HEK293 (cell line): ENCODE results near the gene PLCB1.

ENCODE experiments used
- CTCF ChIA-PET: fragments of 350-600 bp; formaldehyde crosslinking; extraction: SDS; loops from one replicate; lab custom pipeline; 2021; ENCODE audit warnings: antibody characterized with exemption; lab: Yijun Ruan, JAX
- POLR2A ChIA-PET: fragments of 300-600 bp; formaldehyde crosslinking; extraction: SDS; loops from one replicate; lab custom pipeline; 2020; ENCODE audit warnings: antibody characterized with exemption, inconsistent platforms; lab: Yijun Ruan, JAX
- H3K27ac ChIP-seq: fragments of 200-500 bp; sonication (Bioruptor generic); 2 replicates; pipeline ENCODE4 v1.5.1; 2014; ENCODE audit warnings: low read depth, low read length, control low read depth, inconsistent platforms; ENCODE audit errors: extremely low read depth
- H3K36me3 ChIP-seq, 2 experiments: fragments of 200-500 bp in 1 of 2; sonication (Bioruptor generic) in 1 of 2; 1 replicate in 1 of 2; 2 replicates in 1 of 2; pipeline ENCODE4 v1.5.1; 2014 to 2017; ENCODE audit warnings: inconsistent platforms in 2 of 2, low read length in 2 of 2; ENCODE audit not compliant: control insufficient read depth in 2 of 2, insufficient read depth in 1 of 2
- H3K4me1 ChIP-seq: fragments of 200-500 bp; sonication (Bioruptor generic); 2 replicates; pipeline ENCODE4 v1.5.1; 2014; ENCODE audit warnings: mild to moderate bottlenecking, low read length, inconsistent platforms; ENCODE audit not compliant: control insufficient read depth, insufficient read depth
- H3K4me3 ChIP-seq: 2 replicates; pipeline ENCODE4 v1.5.1; 2011; ENCODE audit warnings: low read depth, mild to moderate bottlenecking, control low read depth, low read length, moderate library complexity
- H3K9me3 ChIP-seq: fragments of 200-500 bp; sonication (Bioruptor generic); 2 replicates; pipeline ENCODE4 v1.5.1; 2014; ENCODE audit warnings: low read depth, low read length, inconsistent platforms; ENCODE audit not compliant: control insufficient read depth, insufficient read depth
- ATF2 ChIP-seq: fragments of 450-650 bp; formaldehyde crosslinking; IDR thresholded peaks from 2 replicates; pipeline ENCODE4 v1.5.1; 2016; ENCODE audit warnings: missing biosample characterization, missing genetic modification characterization, low read depth
- EGR2 ChIP-seq: fragments of 450-650 bp; formaldehyde crosslinking; IDR thresholded peaks from 2 replicates; pipeline ENCODE4 v1.5.1; 2016; ENCODE audit warnings: low read depth, missing biosample characterization, missing genetic modification characterization
- IKZF3 ChIP-seq: fragments of 450-650 bp; IDR thresholded peaks from 2 replicates; pipeline ENCODE4 v1.5.0; 2018; ENCODE audit warnings: missing biosample characterization, mild to moderate bottlenecking, missing genetic modification characterization, moderate library complexity
- MZF1 ChIP-seq: fragments of 450-650 bp; formaldehyde crosslinking; IDR thresholded peaks from 2 replicates; pipeline ENCODE4 v1.5.1; 2017; ENCODE audit warnings: missing biosample characterization, missing genetic modification characterization, borderline replicate concordance
- ZIC2 ChIP-seq: fragments of 450-650 bp; formaldehyde crosslinking; IDR thresholded peaks from 2 replicates; pipeline ENCODE4 v1.5.1; 2016; ENCODE audit warnings: missing biosample characterization, missing genetic modification characterization
- ZNF133 ChIP-seq: fragments of 450-650 bp; formaldehyde crosslinking; IDR thresholded peaks from 2 replicates; pipeline ENCODE4 v1.5.1; 2016; ENCODE audit warnings: missing biosample characterization, missing genetic modification characterization
- ZNF138 ChIP-seq: fragments of 450-650 bp; formaldehyde crosslinking; IDR thresholded peaks from 2 replicates; pipeline ENCODE4 v1.5.1; 2016; ENCODE audit warnings: missing biosample characterization, missing genetic modification characterization, borderline replicate concordance
- ZNF354C ChIP-seq: fragments of 450-650 bp; formaldehyde crosslinking; IDR thresholded peaks from 2 replicates; pipeline ENCODE4 v1.5.1; 2016; ENCODE audit warnings: missing biosample characterization, missing genetic modification characterization, low read depth, borderline replicate concordance
- ZNF544 ChIP-seq: fragments of 450-650 bp; formaldehyde crosslinking; IDR thresholded peaks from 2 replicates; pipeline ENCODE4 v1.5.0; 2017; ENCODE audit warnings: missing biosample characterization, missing genetic modification characterization
- ZNF561 ChIP-seq: fragments of 450-650 bp; IDR thresholded peaks from 2 replicates; pipeline ENCODE4 v1.5.1; 2018; ENCODE audit warnings: missing biosample characterization, missing genetic modification characterization, borderline replicate concordance
- ZNF585B ChIP-seq: fragments of 450-650 bp; formaldehyde crosslinking; IDR thresholded peaks from 2 replicates; pipeline ENCODE4 v1.5.1; 2016; ENCODE audit warnings: missing biosample characterization, missing genetic modification characterization
- ZNF629 ChIP-seq: fragments of 450-650 bp; formaldehyde crosslinking; IDR thresholded peaks from 2 replicates; pipeline ENCODE4 v1.5.1; 2017; ENCODE audit warnings: missing biosample characterization, missing genetic modification characterization
- ZNF660 ChIP-seq: fragments of 450-650 bp; IDR thresholded peaks from 2 replicates; pipeline ENCODE4 v1.5.1; 2018; ENCODE audit warnings: missing biosample characterization, mild to moderate bottlenecking, missing genetic modification characterization
- ZNF670 ChIP-seq: fragments of 450-650 bp; formaldehyde crosslinking; IDR thresholded peaks from 2 replicates; pipeline ENCODE4 v1.5.1; 2016; ENCODE audit warnings: missing biosample characterization, missing genetic modification characterization, low read depth
- ZNF704 ChIP-seq: fragments of 450-650 bp; formaldehyde crosslinking; IDR thresholded peaks from 2 replicates; pipeline ENCODE4 v1.5.1; 2016; ENCODE audit warnings: missing biosample characterization, missing genetic modification characterization
- ZXDB ChIP-seq: fragments of 450-650 bp; formaldehyde crosslinking; IDR thresholded peaks from 2 replicates; pipeline ENCODE4 v1.5.1; 2016; ENCODE audit warnings: missing biosample characterization, missing genetic modification characterization
- TF ChIP-seq, protein P1 (sequence below): fragments of 450-650 bp; formaldehyde crosslinking; IDR thresholded peaks from 2 replicates; pipeline ENCODE4 v1.5.0; 2017; ENCODE audit warnings: missing biosample characterization, missing genetic modification characterization, borderline replicate concordance
- TF ChIP-seq, protein P2 (sequence below): fragments of 450-650 bp; formaldehyde crosslinking; IDR thresholded peaks from 2 replicates; pipeline ENCODE4 v1.5.1; 2016; ENCODE audit warnings: missing biosample characterization, missing genetic modification characterization
- TF ChIP-seq, protein P3 (sequence below): fragments of 450-650 bp; formaldehyde crosslinking; IDR thresholded peaks from 2 replicates; pipeline ENCODE4 v1.5.1; 2017; ENCODE audit warnings: missing biosample characterization, missing genetic modification characterization

The PLCB1 gene

GRCh38 chr20:8652396-8652795 lies 520.3 kb downstream of the PLCB1 start:
- TF ChIP-seq ZNF660 (tag by site-specific recombination) (no peak), ZNF138 (no peak), ZNF354C (tag by site-specific recombination) (no peak), ZNF704 (no peak), MZF1 (tag by site-specific recombination) (no peak), ATF2 (no peak), ZNF585B (no peak), ZNF133 (no peak)
- TF ChIP-seq, protein P1, sequence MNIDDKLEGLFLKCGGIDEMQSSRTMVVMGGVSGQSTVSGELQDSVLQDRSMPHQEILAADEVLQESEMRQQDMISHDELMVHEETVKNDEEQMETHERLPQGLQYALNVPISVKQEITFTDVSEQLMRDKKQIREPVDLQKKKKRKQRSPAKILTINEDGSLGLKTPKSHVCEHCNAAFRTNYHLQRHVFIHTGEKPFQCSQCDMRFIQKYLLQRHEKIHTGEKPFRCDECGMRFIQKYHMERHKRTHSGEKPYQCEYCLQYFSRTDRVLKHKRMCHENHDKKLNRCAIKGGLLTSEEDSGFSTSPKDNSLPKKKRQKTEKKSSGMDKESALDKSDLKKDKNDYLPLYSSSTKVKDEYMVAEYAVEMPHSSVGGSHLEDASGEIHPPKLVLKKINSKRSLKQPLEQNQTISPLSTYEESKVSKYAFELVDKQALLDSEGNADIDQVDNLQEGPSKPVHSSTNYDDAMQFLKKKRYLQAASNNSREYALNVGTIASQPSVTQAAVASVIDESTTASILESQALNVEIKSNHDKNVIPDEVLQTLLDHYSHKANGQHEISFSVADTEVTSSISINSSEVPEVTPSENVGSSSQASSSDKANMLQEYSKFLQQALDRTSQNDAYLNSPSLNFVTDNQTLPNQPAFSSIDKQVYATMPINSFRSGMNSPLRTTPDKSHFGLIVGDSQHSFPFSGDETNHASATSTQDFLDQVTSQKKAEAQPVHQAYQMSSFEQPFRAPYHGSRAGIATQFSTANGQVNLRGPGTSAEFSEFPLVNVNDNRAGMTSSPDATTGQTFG, result no peak
- no peaks in the 10 kb centered on the region for H3K4me1 ChIP-seq
- no peaks in the 10 kb centered on the region for H3K9me3 ChIP-seq
- H3K36me3 ChIP-seq, result peaks cover 0 to 14% of the 10 kb centered on the region in 2 experiments; a peak in 1 of 3 replicates
- POLR2A ChIA-PET, result no interaction called here
- CTCF ChIA-PET, result no interaction called here
- no peak overlapping the region for H3K27ac ChIP-seq
- H3K4me3 ChIP-seq, result no peak overlapping the region

- H3K9me3 ChIP-seq, result no peaks in the 10 kb centered on the region
- CTCF ChIA-PET, result no interaction called here
- no peak for TF ChIP-seq ZNF629 (tag by site-specific recombination)
- no peak for TF ChIP-seq EGR2 (tag by site-specific recombination)
- TF ChIP-seq ZNF561 (tag by site-specific recombination), result no peak
- TF ChIP-seq, protein P2, sequence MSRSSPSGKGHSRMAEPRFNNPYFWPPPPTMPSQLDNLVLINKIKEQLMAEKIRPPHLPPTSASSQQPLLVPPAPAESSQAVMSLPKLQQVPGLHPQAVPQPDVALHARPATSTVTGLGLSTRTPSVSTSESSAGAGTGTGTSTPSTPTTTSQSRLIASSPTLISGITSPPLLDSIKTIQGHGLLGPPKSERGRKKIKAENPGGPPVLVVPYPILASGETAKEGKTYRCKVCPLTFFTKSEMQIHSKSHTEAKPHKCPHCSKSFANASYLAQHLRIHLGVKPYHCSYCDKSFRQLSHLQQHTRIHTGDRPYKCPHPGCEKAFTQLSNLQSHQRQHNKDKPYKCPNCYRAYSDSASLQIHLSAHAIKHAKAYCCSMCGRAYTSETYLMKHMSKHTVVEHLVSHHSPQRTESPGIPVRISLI (tag by site-specific recombination), result no peak
- TF ChIP-seq IKZF3 (tag by site-specific recombination), result no peak
- no peak for TF ChIP-seq ZIC2
- TF ChIP-seq ZNF544, result no peak
- no peak for TF ChIP-seq ZXDB (tag by site-specific recombination)
- TF ChIP-seq, protein P3, sequence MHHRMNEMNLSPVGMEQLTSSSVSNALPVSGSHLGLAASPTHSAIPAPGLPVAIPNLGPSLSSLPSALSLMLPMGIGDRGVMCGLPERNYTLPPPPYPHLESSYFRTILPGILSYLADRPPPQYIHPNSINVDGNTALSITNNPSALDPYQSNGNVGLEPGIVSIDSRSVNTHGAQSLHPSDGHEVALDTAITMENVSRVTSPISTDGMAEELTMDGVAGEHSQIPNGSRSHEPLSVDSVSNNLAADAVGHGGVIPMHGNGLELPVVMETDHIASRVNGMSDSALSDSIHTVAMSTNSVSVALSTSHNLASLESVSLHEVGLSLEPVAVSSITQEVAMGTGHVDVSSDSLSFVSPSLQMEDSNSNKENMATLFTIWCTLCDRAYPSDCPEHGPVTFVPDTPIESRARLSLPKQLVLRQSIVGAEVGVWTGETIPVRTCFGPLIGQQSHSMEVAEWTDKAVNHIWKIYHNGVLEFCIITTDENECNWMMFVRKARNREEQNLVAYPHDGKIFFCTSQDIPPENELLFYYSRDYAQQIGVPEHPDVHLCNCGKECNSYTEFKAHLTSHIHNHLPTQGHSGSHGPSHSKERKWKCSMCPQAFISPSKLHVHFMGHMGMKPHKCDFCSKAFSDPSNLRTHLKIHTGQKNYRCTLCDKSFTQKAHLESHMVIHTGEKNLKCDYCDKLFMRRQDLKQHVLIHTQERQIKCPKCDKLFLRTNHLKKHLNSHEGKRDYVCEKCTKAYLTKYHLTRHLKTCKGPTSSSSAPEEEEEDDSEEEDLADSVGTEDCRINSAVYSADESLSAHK, result no peak
- no peak for TF ChIP-seq ZNF670
- TF ChIP-seq, all 188 proteins: peak for 0
- H3K27ac ChIP-seq, result no peak overlapping the region
- H3K36me3 ChIP-seq, result peaks cover 0 to 5% of the 10 kb centered on the region in 2 experiments; a peak in 1 of 3 replicates
- POLR2A ChIA-PET, result no interaction called here
- H3K4me1 ChIP-seq, result no peaks in the 10 kb centered on the region
- H3K4me3 ChIP-seq, result no peak overlapping the region
Observed at GRCh38 chr20:8654486-8654885, 522.4 kb downstream of the PLCB1 start.
